SU-DHL-6 (cell line): ENCODE measurements around the gene PRKCA.

Experiments
- EZH2phosphoT487 ChIP-seq: fragments of 200-600 bp; sonication (generic), shearing (Covaris generic); conservative IDR thresholded peaks from 2 replicates; pipeline ENCODE4 v1.6.1; 2018; ENCODE audit warnings: mild to moderate bottlenecking, antibody characterized with exemption, low read length, moderate library complexity, mixed read lengths
- TF ChIP-seq, protein P1 (sequence below): fragments of 200-600 bp; sonication (generic); IDR thresholded peaks from one replicate; pipeline ENCODE4 v1.5.1; 2017; ENCODE audit warnings: antibody characterized with exemption, mild to moderate bottlenecking, low read length, moderate library complexity; ENCODE audit not compliant: insufficient read depth, poor library complexity, severe bottlenecking

DNA sequence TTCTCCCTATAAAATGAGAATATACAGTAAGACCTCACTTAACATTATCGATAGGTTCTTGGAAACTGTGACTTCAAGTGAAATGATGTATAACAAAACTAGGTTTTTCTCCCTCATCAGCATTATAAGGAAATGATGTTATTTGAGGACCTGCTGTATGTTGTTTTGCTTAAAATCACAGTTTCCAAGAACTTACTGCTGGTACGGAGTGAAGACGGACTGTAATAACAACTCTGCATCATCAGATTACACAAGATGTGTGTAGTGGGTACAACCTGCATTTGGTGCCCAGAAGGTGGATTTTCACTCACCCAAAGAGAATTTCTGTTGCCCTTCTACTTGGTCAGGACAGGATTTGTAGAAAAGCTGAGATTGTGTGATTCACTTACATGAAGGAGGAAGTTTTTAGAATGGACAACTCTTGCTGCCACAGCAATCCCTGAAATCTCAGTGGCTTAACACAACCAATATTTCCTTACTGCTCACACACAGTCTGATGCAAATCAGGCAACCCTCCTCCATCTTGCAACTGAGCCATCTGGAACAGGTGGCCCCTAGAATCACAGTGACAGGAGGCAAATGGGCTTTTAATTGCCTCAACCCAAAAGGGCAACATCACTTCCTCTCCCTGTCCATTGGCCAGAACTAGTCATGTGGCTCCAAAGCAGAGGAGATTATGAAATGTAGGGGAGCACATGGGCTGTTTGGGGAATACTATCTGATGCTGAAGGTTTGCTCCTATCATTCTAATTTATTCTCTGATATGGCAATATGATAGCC lies 464.9 kb downstream of the PRKCA start:
- TF ChIP-seq, protein P1, sequence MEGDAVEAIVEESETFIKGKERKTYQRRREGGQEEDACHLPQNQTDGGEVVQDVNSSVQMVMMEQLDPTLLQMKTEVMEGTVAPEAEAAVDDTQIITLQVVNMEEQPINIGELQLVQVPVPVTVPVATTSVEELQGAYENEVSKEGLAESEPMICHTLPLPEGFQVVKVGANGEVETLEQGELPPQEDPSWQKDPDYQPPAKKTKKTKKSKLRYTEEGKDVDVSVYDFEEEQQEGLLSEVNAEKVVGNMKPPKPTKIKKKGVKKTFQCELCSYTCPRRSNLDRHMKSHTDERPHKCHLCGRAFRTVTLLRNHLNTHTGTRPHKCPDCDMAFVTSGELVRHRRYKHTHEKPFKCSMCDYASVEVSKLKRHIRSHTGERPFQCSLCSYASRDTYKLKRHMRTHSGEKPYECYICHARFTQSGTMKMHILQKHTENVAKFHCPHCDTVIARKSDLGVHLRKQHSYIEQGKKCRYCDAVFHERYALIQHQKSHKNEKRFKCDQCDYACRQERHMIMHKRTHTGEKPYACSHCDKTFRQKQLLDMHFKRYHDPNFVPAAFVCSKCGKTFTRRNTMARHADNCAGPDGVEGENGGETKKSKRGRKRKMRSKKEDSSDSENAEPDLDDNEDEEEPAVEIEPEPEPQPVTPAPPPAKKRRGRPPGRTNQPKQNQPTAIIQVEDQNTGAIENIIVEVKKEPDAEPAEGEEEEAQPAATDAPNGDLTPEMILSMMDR, result no peak
- no peak for TF ChIP-seq EZH2phosphoT487
